Stimulated activated CD8-positive, alpha-beta memory T cell treated with anti-CD3 and anti-CD28 coated beads, Interleukin-4, amount 100 ng/mL, for 4 hours (primary cell): Measurements from ENCODE around the gene CNTN4.

Experiments used
- DNase-seq, 2 donors: peaks; one replicate each; pipeline ENCODE4 v3.0.0-alpha.2; 2020; ENCODE audit warnings: low read depth in 2 of 2, low spot score in 1 of 2

Gene CNTN4

DNA sequence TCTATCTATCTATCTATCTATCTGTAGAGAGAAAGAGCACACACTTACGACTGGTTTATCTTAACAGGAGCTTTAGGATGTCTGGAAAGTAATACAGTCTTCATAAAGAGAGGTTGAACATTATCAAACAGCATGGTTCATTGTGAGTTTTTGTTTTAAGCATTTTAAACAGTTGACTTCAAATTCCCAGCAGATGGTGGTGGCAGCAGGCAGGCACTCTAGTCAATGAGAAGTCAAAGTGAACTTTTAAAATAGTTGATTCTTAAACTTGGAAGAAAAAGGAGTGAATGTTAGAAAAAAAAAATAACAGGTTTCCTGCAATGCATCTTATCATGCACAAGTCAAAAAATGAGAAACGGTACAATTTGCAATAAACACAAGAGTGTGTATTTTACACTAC is 578.8 kb downstream of the CNTN4 start:
- no peak for DNase-seq

- no peak for DNase-seq
These were observed 581.6 kb downstream of the CNTN4 start for GRCh38 chr3:2680236-2680635.

DNA sequence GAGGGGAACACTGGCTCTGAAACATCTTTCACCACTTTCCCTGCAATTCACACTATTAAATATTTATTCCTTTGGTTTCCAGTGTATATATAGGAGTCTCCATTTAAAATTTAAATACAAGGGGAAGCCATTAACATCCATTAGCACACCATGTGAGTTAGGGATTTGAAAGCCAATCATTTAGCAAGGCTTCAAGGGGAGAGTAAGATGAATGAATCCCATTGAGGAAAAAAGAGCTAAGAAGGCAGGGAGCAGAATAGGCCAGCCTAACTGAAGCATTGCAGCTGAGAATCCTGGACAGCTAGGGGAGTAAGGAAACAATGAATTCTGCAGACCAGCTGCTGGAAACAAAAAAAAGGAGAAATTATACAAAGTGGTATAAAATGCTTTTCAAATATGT is 585.4 kb downstream of the CNTN4 start:
- no peak for DNase-seq

DNA sequence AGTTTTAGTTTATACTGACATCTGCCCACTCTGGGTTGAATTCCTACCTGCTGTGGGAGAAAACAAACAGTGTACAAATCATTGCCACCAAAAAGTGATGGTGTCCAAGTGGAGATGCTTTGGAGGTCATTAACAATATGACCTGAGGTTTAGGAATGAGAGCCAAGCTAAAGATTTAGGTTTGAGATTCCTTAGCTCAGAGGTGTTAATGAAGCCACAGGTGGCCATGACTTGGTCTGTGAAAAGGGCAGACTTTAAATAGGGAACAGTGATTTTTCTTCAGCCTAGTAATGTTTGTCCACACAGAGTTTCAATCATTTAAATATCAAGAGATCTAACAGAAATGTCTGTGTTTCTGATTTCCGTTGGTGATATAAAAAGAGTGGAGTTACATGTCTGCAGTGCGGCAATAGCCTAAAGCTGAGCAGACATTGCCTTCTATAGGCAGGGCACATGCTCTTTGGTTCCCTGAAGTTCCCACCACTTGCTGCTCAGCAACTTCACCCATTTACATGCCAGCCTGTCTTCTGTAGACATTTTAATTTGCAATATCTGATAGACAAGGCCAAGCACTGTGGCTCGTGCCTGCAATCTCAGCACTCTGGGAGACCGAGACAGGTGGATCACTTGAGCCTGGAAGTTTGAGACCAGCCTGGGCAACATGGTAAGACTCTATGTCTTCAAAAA is 588.3 kb downstream of the CNTN4 start:
- no peak for DNase-seq

DNA sequence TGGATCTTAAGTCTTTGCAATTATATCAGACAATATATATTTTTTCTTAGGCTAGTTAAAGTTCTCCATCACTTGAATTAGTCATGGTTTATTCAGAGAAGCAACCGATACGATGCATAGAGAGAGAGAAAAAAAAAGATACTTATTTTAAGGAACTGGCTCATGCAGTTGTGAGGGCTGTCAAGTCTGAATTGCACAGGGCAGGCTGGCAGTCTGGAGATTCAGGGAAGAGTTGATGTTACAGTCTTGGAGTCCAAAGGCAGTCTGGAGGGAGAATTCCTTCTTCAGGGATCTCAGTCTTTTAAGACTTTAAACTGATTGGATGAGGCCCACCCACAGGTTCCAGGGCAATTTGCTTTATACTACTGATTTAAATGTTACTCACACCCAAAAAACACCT is 598.9 kb downstream of the CNTN4 start:
- no peak for DNase-seq

DNA sequence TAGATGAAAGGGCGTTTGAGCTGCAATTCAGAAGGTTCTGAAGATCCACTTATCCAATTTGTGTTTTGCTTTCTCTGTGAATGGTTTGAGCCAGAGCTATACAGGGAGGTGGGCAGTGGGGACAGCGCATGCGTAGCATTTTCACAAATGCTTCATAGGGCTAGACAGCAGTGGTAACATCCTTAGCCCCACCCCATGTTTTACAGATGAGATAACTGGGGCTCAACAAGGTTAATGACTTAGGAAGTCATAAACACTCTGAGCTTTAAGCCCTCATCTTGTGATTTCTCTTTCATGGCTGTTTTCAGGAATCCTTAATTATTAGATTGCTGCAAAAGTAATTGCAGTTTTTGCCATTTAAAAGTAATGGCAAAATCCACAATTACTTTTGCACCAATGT is 602.8 kb downstream of the CNTN4 start:
- no peak for DNase-seq

DNA sequence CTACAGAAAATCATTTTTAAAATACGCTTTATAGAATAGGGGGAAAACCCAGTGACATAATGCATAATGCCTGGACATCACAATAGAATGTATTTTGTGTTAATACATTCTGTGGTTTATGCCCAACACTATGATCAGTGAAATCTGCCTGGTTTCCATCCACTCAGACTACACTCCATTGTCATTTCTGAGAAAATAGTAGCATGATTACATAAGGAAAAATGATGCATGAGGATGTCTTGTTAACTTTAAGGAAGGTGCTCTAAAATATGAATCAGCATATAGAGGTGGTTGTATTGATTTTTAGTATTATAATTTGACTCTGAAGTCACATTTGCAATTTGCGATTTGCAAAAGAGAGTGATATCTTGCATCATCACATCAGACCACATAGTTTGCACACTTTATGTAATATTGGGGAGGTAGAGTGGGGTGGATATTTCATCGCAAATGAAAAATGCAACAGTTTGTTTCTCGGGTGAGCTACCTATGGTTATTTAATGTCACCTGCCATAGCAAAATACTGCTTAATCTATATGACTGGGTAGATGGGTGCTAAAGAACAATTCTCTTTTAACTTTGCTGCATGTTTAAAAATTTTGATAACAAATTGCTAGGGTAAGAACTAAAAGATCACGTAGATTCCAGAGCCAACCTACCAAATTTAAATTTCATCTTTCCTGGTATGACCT is 607.6 kb downstream of the CNTN4 start:
- no peak for DNase-seq

DNA sequence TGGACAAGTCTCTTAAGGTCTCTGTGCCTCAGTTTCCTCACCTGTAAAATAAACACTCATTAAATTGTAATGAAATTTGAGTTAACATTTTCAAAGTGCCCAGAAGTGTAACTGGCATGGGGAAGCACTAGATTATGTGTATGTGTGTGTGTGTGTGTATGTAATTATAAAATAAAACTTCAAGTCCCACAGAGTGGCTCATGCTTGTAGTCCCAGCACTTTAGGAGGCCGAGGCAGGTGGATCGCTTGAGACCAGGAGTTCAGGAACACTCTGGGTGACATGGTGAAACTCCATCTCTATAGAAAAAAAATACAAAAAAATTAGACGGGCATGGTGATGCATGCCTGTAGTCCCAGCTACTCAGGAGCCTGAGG is 608.2 kb downstream of the CNTN4 start:
- no peak for DNase-seq

- DNase-seq: no peak
These were observed 612.4 kb downstream of the CNTN4 start for GRCh38 chr3:2711081-2711480.

DNA sequence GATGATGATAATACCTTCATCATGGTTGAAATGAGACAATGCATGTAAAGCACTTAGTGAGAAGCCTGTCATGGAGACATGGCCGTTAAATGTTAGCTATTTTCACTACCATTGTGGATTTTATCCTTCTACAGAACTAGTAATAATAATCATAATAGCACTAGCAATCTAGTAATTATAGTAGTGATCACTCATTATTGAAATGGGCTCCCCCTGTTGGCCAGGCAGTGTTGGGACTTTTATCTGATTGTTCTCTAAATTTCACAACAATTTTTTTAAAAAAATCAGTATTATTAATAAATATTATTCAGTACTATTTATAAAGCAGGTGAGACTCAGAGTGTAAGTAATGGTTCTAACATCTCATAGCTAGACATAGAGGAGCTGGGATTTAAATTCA is 615.3 kb downstream of the CNTN4 start:
- no peak for DNase-seq

DNA sequence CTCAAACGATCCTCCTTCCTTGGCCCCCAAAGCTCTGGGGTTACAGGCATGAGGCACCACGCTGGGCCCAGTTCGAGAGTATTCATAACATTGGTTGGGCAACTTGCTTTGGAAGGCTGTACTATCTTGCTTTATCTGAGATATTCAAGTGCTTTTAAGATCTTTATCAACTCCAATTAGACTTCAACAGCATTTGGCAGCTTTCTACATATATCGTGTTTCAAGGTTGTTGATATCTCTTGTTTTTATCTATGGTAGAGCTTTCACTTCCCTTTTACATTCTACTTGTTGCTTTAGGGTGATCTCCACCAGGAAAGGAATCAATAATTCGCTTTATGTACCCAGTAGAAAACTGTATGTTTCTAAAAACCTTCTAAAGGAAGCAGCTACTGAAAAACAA is 616.2 kb downstream of the CNTN4 start:
- no peak for DNase-seq

- no peak for DNase-seq
These were observed 628.4 kb downstream of the CNTN4 start for GRCh38 chr3:2727101-2727500.

DNA sequence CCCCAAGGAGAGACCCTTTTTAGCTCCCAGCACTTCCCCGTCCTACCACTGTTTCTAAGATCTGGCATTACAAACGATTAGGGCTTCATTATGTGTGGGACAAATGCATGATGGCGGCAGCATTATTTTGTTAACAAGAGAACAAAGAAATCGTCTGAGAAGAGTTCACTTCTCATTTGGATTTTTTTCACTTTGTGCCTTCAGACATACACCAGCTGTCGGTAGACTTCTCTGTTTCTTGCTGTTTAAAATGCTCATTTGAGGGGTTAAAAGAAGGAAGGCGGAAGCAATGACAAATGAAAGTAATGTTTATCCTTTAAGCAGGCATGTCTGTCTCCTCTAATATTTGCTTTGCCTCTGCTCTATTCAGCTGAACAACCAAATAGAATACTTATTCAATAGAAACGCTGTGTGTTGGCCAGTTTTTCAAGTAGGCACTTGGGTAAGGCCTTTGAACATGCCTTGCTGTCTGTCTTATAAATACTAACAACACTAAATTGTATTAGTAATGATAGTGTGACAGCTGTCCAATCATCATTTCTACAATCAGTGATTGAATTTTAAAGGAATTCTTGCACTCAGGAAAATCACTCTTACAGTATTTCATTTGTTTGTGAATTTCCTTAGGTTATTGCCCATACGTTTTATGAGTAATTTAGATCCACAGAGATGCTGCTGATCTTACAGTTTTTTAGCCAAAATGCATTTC is 629.1 kb downstream of the CNTN4 start:
- no peak for DNase-seq

DNA sequence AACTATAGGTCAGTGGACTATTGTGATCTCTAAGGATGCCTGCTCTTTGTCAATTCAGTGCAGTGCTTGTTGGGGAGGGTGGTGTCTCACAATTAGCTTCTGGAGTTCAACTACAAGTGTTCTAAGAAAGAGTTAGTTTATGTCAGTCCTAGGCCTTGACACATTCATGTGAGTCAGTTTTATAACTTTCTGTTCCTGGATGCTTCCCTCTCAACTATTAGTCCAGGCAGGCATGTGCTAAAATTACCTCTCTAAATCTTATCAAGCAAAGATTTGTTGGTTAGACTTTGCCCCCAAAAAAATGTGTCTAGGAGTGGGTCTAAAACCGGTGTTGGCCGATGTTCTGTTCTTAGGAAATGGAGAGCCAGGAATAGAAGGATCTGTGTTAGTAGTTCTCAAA is 633.2 kb downstream of the CNTN4 start:
- no peak for DNase-seq

GRCh38 chr3:2735392-2735894 is 636.8 kb downstream of the CNTN4 start:
- DNase-seq: no peak

DNA sequence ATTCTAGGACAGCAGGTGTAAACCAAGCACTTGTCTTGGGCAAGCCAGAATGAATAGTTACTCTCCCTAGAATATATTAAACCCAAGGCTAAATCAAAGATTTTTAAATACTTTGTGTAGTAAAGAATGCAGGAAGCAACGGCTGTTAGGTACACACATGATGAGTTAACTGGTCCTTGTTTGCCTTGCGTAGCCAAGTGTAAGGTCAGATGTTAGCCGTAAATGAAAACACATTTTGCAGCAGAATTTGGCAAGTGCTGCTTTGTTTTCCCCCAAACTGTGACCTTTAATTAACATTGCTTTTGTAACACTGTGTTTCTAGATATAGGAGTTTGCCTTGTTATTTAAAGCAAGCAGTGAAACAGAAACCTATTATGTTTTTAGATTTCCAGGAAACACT is 642.9 kb downstream of the CNTN4 start:
- no peak for DNase-seq

GRCh38 chr3:2765002-2765579 is 666.4 kb downstream of the CNTN4 start:
- DNase-seq: no peak

DNA sequence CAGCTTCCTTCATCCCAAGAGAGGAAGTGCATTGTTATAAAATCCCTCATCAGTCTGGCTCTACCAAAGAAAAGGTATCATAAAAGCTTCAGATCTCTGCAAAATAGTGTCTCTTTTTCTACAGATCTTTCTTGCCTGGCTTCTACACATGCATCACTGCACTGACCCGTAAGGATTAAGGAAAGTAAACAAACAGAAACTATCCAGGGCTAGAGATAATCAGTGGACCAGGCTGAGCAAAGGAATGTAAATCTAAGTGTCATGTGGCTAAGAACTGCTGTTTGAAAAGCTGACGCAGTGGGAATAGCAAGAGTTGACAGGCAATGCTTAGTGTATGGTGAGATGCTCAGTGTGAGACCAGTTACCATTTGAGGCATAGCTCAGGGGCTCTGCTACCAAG is 671.8 kb downstream of the CNTN4 start:
- no peak for DNase-seq

- DNase-seq: no peak
These were observed 672.5 kb downstream of the CNTN4 start for GRCh38 chr3:2771193-2771592.

DNA sequence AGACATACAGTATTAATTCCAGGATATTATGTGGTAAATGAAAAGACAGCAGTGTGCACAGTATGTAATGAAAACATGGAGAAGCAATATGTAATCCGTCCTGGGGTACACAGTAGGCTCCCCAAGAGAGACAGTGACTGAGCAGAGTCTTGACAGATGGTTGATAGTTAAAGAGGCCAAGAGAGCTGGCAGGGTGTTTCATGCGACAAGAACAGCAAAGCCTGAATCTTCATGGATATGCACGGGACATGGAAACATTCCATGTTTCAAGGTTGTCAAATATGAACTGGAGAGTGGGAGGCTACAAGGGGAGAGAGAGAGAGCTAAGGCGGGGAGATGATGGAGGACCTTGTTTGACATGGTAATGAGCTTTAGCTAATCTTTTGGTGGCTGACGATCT is 673.1 kb downstream of the CNTN4 start:
- DNase-seq: no peak

DNA sequence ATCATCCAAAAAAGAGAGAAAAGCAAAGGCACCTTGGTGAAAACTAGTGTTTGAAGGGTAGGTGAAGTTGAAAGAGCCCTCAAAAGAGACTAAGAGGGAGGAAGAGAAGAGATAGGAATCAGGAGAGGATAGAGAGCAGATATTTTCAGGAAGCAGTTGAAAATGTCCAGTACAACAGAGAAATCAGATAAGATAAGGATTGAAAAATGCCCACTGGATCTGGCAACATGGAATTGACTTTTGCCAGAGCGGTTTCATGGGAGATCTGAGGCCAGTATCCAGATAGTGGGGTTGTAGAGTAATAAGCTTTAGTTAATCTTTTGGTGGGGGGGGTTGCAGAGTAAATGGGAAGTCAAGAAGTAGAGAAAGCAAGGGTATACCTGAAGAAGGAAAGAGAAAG is 674.1 kb downstream of the CNTN4 start:
- no peak for DNase-seq
